OCI-LY7 (cell line): ENCODE measurements around the gene PANX3. TPM values are rescaled to one million over a fixed set of nuclear protein-coding genes. Genes with fewer than 3 reads are reported as not detected.

Source experiments
- BruUV-seq: library from RNA; stranded (reverse); fragments of 400-500 nt; replicated peaks from 2 replicates; lab custom pipeline; 2021; lab: Mats Ljungman, UMichigan
- CTCF ChIA-PET: fragments of 300-600 bp; sonication (Branson Sonifier 250); formaldehyde crosslinking; loops from one replicate; lab custom pipeline; 2022; ENCODE audit warnings: antibody characterized with exemption; ENCODE audit not compliant: unreplicated experiment; lab: Charles Lee
- POLR2A ChIA-PET: fragments of 300-600 bp; sonication (Branson Sonifier 250); formaldehyde crosslinking; loops from one replicate; lab custom pipeline; 2022; ENCODE audit warnings: antibody characterized with exemption; lab: Charles Lee
- DNase-seq: peaks from one replicate; pipeline ENCODE4 v3.0.0-alpha.2; 2015; ENCODE audit warnings: low spot score
- H2AFZ ChIP-seq: fragments of 200-600 bp; sonication (generic), shearing (Covaris generic); 2 replicates; pipeline ENCODE4 v1.6.1; 2014; ENCODE audit warnings: mild to moderate bottlenecking, antibody characterized with exemption, low read length, moderate library complexity
- H3K27ac ChIP-seq: fragments of 200-600 bp; sonication (generic); 2 replicates; pipeline ENCODE4 v1.5.1; 2014; ENCODE audit warnings: mixed run types, low read depth, mild to moderate bottlenecking, moderate library complexity, low read length, inconsistent platforms; ENCODE audit not compliant: poor library complexity, severe bottlenecking
- H3K36me3 ChIP-seq: fragments of 200-600 bp; sonication (generic); 2 replicates; pipeline ENCODE4 v1.6.1; 2014; ENCODE audit warnings: mild to moderate bottlenecking, antibody characterized with exemption, low read length, moderate library complexity, mixed read lengths; ENCODE audit not compliant: insufficient read depth
- H3K4me1 ChIP-seq: fragments of 200-600 bp; sonication (generic); 2 replicates; pipeline ENCODE4 v1.5.1; 2014; ENCODE audit warnings: mild to moderate bottlenecking, low read length; ENCODE audit not compliant: insufficient read depth, poor library complexity, severe bottlenecking
- H3K4me2 ChIP-seq: fragments of 200-600 bp; sonication (generic); 2 replicates; pipeline ENCODE4 v1.6.1; 2014; ENCODE audit warnings: mild to moderate bottlenecking, low read length
- H3K4me3 ChIP-seq: fragments of 200-600 bp; sonication (generic); 2 replicates; pipeline ENCODE4 v1.5.1; 2014; ENCODE audit warnings: mild to moderate bottlenecking, low read depth, low read length; ENCODE audit not compliant: poor library complexity, severe bottlenecking
- H3K79me2 ChIP-seq: fragments of 200-600 bp; sonication (generic); 2 replicates; pipeline ENCODE4 v1.6.1; 2016; ENCODE audit warnings: low read depth, mild to moderate bottlenecking, low read length, moderate library complexity, mixed read lengths; ENCODE audit not compliant: insufficient read depth
- H3K9me2 ChIP-seq: fragments of 200-600 bp; sonication (generic); 2 replicates; pipeline ENCODE4 v1.6.1; 2016; ENCODE audit warnings: mild to moderate bottlenecking, low read length, mixed read lengths; ENCODE audit not compliant: insufficient read depth
- H3K9me3 ChIP-seq: fragments of 200-600 bp; sonication (generic); 2 replicates; pipeline ENCODE4 v1.6.1; 2014; ENCODE audit warnings: mild to moderate bottlenecking, mixed run types, low read length, mixed read lengths
- H4K20me1 ChIP-seq: fragments of 200-600 bp; sonication (generic); 2 replicates; pipeline ENCODE4 v1.6.1; 2014; ENCODE audit warnings: mild to moderate bottlenecking, antibody characterized with exemption, low read length, moderate library complexity, mixed read lengths; ENCODE audit not compliant: insufficient read depth
- CTCF ChIP-seq: fragments of 200-600 bp; sonication (generic); conservative IDR thresholded peaks from 2 replicates; pipeline ENCODE4 v1.5.1; 2014; ENCODE audit warnings: mild to moderate bottlenecking, antibody characterized with exemption, low read length, moderate library complexity, mixed read lengths
- EZH2phosphoT487 ChIP-seq: fragments of 200-600 bp; sonication (generic); IDR thresholded peaks from 2 replicates; pipeline ENCODE4 v1.6.1; 2018; ENCODE audit warnings: low read depth, borderline replicate concordance, mild to moderate bottlenecking, mixed run types, antibody characterized with exemption, low read length, moderate library complexity, mixed read lengths
- intact Hi-C: fragments of 100-400 bp; cut with micrococcal nuclease; formaldehyde crosslinking; loops from one replicate; pipeline ENCODE4 v1.10.0; 2022; ENCODE audit not compliant: unreplicated experiment
- total RNA-seq, 2 experiments: library from RNA; depleted of rRNA in 1 of 2; stranded (reverse); fragments of >200 nt in 1 of 2; shearing (Covaris generic) in 1 of 2; gene quantifications; 2 replicates each; pipeline ENCODE4 v1.2.3, GENCODE V29; 2014 to 2022

The PANX3 gene
- total RNA-seq, 2 experiments from 2014 or later, result not detected

GRCh38 chr11:124625504-124626168 lies 14.4 kb downstream of the PANX3 start:
- Histone ChIP-seq H3K36me3 (peaks cover 58% of the 10 kb centered on the region), H3K9me2 (no peaks in the 10 kb centered on the region), H3K9me3 (no peaks in the 10 kb centered on the region), H4K20me1 (peaks cover 9% of the 10 kb centered on the region; the same call in 1 of the 2 replicates), H2AFZ (no peak overlapping the region), H3K4me3 (no peak overlapping the region), H3K27ac (no peak overlapping the region), H3K4me1 (peaks cover 11% of the 10 kb centered on the region), H3K79me2 (peaks cover 24% of the 10 kb centered on the region), H3K4me2 (no peak overlapping the region)
- DNase-seq, result no peak
- ChIA-PET CTCF (no interaction called here), POLR2A (interaction anchor here (0.5 to 2.5 kb wide), 6 partner anchors 13 to 1674 kb away, joined by 3 to 6 read pairs (median 3); no protein-coding TSS in a partner anchor)
- TF ChIP-seq CTCF (no peak), EZH2phosphoT487 (no peak)
- no TSS peak for BruUV-seq
- intact Hi-C loops, result no loop called here

DNA sequence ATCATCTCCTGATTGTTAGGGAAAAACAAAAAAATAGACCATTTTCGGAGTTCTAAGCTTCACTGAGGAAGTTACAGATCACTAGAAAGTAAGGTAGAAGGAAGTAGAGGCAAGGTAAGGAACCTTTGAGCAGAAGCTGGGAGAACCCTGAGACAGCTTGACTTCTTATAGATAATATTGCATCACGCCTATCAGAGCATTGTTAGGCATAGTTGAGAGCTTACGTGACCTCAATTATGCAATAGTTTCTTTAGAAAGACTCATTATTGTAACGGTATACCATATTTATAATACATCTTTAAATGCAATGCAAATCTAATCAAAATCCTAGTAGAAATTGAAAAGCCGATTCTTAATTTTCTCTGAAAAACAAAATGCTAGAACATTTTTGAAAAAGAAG lies 16.3 kb downstream of the PANX3 start:
- no peak overlapping the region for H2AFZ ChIP-seq
- peaks cover 78% of the 10 kb centered on the region for H3K36me3 ChIP-seq
- BruUV-seq, result no TSS peak
- no peak overlapping the region for H3K4me3 ChIP-seq
- TF ChIP-seq EZH2phosphoT487, result no peak
- no peak for TF ChIP-seq CTCF
- intact Hi-C loops, result no loop called here
- peaks cover 9% of the 10 kb centered on the region; the same call in 1 of the 2 replicates for H4K20me1 ChIP-seq
- no peak overlapping the region for H3K27ac ChIP-seq
- peaks cover 7% of the 10 kb centered on the region for H3K4me1 ChIP-seq
- no peaks in the 10 kb centered on the region for H3K9me3 ChIP-seq
- ChIA-PET CTCF (no interaction called here), POLR2A (interaction anchor here (1.0 kb wide), 1 partner anchor 38 kb away, joined by 3 read pairs; no protein-coding TSS in a partner anchor)
- H3K4me2 ChIP-seq, result no peak overlapping the region
- peaks cover 24% of the 10 kb centered on the region for H3K79me2 ChIP-seq
- H3K9me2 ChIP-seq, result no peaks in the 10 kb centered on the region
- no peak for DNase-seq

GRCh38 chr11:124629961-124630360 lies 18.7 kb downstream of the PANX3 start:
- H3K36me3 ChIP-seq, result peaks cover 90% of the 10 kb centered on the region
- no peaks in the 10 kb centered on the region for H3K4me1 ChIP-seq
- H3K9me3 ChIP-seq, result no peaks in the 10 kb centered on the region
- BruUV-seq, result no TSS peak
- POLR2A ChIA-PET, result interaction anchor here (0.6 to 4.8 kb wide), 2 partner anchors 7 to 213 kb away, joined by 4 to 21 read pairs; partner anchors contain the start of gene TBRG1
- no peak overlapping the region for H2AFZ ChIP-seq
- no peaks in the 10 kb centered on the region for H4K20me1 ChIP-seq
- H3K4me2 ChIP-seq, result no peak overlapping the region
- H3K9me2 ChIP-seq, result no peaks in the 10 kb centered on the region
- H3K79me2 ChIP-seq, result peaks cover 2% of the 10 kb centered on the region; the same call in 1 of the 2 replicates
- TF ChIP-seq CTCF, result no peak
- no peak for TF ChIP-seq EZH2phosphoT487
- H3K4me3 ChIP-seq, result no peak overlapping the region
- DNase-seq, result no peak
- intact Hi-C loops, result no loop called here
- H3K27ac ChIP-seq, result no peak overlapping the region
- CTCF ChIA-PET, result interaction anchor here (1.0 kb wide), 1 partner anchor 171 kb away, joined by 3 read pairs; no protein-coding TSS in a partner anchor
